K562 (cell line): ENCODE measurements around the gene RPP21. TPM values are rescaled to one million over a fixed set of nuclear protein-coding genes. Genes with fewer than 3 reads are reported as not detected.

Experiments
- CCAR2 ChIP-seq: fragments of 200-400 bp; formaldehyde crosslinking; IDR thresholded peaks from 2 replicates; pipeline ENCODE4 v1.6.1; 2017; ENCODE audit warnings: mild to moderate bottlenecking, low read depth, low read length
- CXXC5 ChIP-seq: fragments of 250-450 bp; sonication (Bioruptor Pico); IDR thresholded peaks from 2 replicates; pipeline ENCODE4 v1.8.0; 2022; ENCODE audit warnings: inconsistent platforms, mild to moderate bottlenecking, moderate library complexity
- EWSR1 ChIP-seq: fragments of 450-650 bp; IDR thresholded peaks from 2 replicates; pipeline ENCODE4 v1.6.1; 2018; ENCODE audit warnings: borderline replicate concordance, mild to moderate bottlenecking, low read depth, moderate library complexity; ENCODE audit not compliant: partially characterized antibody
- EZH2 ChIP-seq: IDR thresholded peaks from 2 replicates; pipeline ENCODE4 v1.6.1; 2012; ENCODE audit warnings: low read depth, mild to moderate bottlenecking, inconsistent platforms, low read length, borderline replicate concordance
- GATA2 ChIP-seq: sonication (generic); formaldehyde crosslinking; IDR thresholded peaks from 2 replicates; pipeline ENCODE4 v1.4.0; 2020; ENCODE audit warnings: mild to moderate bottlenecking, missing genetic modification reagents
- HDAC1 ChIP-seq, 2 experiments: fragments of 450-650 bp; IDR thresholded peaks; 2 replicates each; pipeline ENCODE4 v1.6.1; 2016 to 2017; ENCODE audit warnings: inconsistent platforms in 1 of 2, mild to moderate bottlenecking in 1 of 2, moderate library complexity in 1 of 2
- JUNB ChIP-seq: fragments of 450-650 bp; formaldehyde crosslinking; conservative IDR thresholded peaks from 2 replicates; pipeline ENCODE4 v1.4.0; 2020; ENCODE audit warnings: mild to moderate bottlenecking
- MXD1 ChIP-seq: fragments of 250-450 bp; sonication (Bioruptor Pico); IDR thresholded peaks from 2 replicates; pipeline ENCODE4 v1.8.0; 2021; ENCODE audit warnings: borderline replicate concordance, mild to moderate bottlenecking, moderate library complexity; ENCODE audit not compliant: poor library complexity, severe bottlenecking
- PKNOX1 ChIP-seq: fragments of 450-650 bp; IDR thresholded peaks from 2 replicates; pipeline ENCODE4 v1.6.1; 2016
- PRDM10 ChIP-seq: fragments of 450-650 bp; IDR thresholded peaks from 2 replicates; pipeline ENCODE4 v1.6.1; 2018; ENCODE audit not compliant: partially characterized antibody
- PRMT5 ChIP-seq: sonication (generic); formaldehyde crosslinking; IDR thresholded peaks from 2 replicates; pipeline ENCODE4 v1.5.0; 2020; ENCODE audit warnings: missing genetic modification reagents
- RBFOX2 ChIP-seq: fragments of 200-400 bp; formaldehyde crosslinking; IDR thresholded peaks from 2 replicates; pipeline ENCODE4 v1.6.1; 2017; ENCODE audit warnings: low read depth, mild to moderate bottlenecking, low read length, moderate library complexity
- SIRT6 ChIP-seq: IDR thresholded peaks from one replicate; pipeline ENCODE4 v1.6.1; 2012; ENCODE audit warnings: low read depth, mild to moderate bottlenecking, control low read depth, inconsistent platforms, low read length, moderate library complexity
- XRCC5 ChIP-seq: fragments of 200-400 bp; formaldehyde crosslinking; IDR thresholded peaks from 2 replicates; pipeline ENCODE4 v1.6.1; 2017; ENCODE audit warnings: low read depth, mild to moderate bottlenecking, low read length
- ZBTB7A ChIP-seq: IDR thresholded peaks from 2 replicates; pipeline ENCODE4 v1.6.1; 2011; ENCODE audit warnings: low read depth, mild to moderate bottlenecking, low read length, moderate library complexity, borderline replicate concordance; ENCODE audit not compliant: control insufficient read depth
- ZNF212 ChIP-seq: fragments of 450-650 bp; formaldehyde crosslinking; IDR thresholded peaks from 2 replicates; pipeline ENCODE4 v1.4.0; 2020; ENCODE audit warnings: mild to moderate bottlenecking
- ZNF592 ChIP-seq: fragments of 450-650 bp; IDR thresholded peaks from 2 replicates; pipeline ENCODE4 v1.6.1; 2017; ENCODE audit warnings: antibody characterized with exemption, mild to moderate bottlenecking
- ZNF740 ChIP-seq, 3 experiments: fragments of 200-800 bp in 1 of 3; sonication (Bioruptor generic) in 1 of 3; sonication (generic) in 1 of 3; formaldehyde crosslinking in 1 of 3; IDR thresholded peaks; 2 replicates each; pipeline versions ENCODE4 v1.6.1 to v1.8.0; 2016 to 2022; ENCODE audit warnings: mild to moderate bottlenecking in 2 of 3, missing compliant biosample characterization in 2 of 3, missing genetic modification characterization in 2 of 3, missing genetic modification reagents in 1 of 3
- polyA plus RNA-seq, 8 experiments: library from polyadenylated mRNA; depleted of rRNA in 4 of 8; stranded (reverse) in 5 of 8; unstranded in 3 of 8; fragments of >200 nt; fragmentation: Nextera tagmentation in 2 of 8; fragmentation: Illumina TruSeq in 1 of 8; extraction: Ambion mirVana in 2 of 8; extraction: Trizol in 1 of 8; gene quantifications; 2 replicates each; pipeline versions ENCODE4 v1.2.1 to v1.2.3, GENCODE V29; 2011 to 2014; ENCODE audit warnings: inconsistent platforms in 1 of 8, missing spikeins in 1 of 8
- total RNA-seq, 7 experiments: library from RNA; depleted of rRNA in 6 of 7; stranded (reverse); fragments of >200 nt in 6 of 7; fragmentation: Illumina TruSeq in 2 of 7; extraction: Trizol in 2 of 7; gene quantifications; 2 replicates each; pipeline versions ENCODE4 v1.2.1 to v1.2.3, GENCODE V29; 2011 to 2021; ENCODE audit warnings: low replicate concordance in 1 of 7

Gene RPP21
- total and polyA plus RNA-seq, 9 of the 15 experiments (the other 6 are each of a cell fraction or from before 2014, with no cell fraction given): 62.1 to 362 (median 166) TPM

GRCh38 chr6:30341218-30341617, 3.7 kb upstream of the RPP21 start (continued):
- no peak for TF ChIP-seq PRMT5 (CRISPR knock-in tag)
- TF ChIP-seq EWSR1: no peak
- no peak for TF ChIP-seq JUNB (CRISPR knock-in tag)
- no peak for TF ChIP-seq CXXC5 (CRISPR knock-in tag)
- no peak for TF ChIP-seq CCAR2
- no peak for TF ChIP-seq MXD1
- TF ChIP-seq RBFOX2: no peak
- no peak for TF ChIP-seq PRDM10
- TF ChIP-seq XRCC5: no peak
- TF ChIP-seq PKNOX1: peak; percentile 35
- TF ChIP-seq ZNF740 (CRISPR knock-in tag; IDR thresholded peaks at IDR 0.05): no peak
- TF ChIP-seq ZNF740 (tag; IDR thresholded peaks at IDR 0.05): no peak
- no peak for TF ChIP-seq HDAC1 (IDR thresholded peaks at IDR 0.05)
- TF ChIP-seq ZNF212 (CRISPR knock-in tag): no peak
- no peak for TF ChIP-seq ZBTB7A
- no peak for TF ChIP-seq EZH2
- TF ChIP-seq SIRT6: no peak
- no peak for TF ChIP-seq GATA2
- no peak for TF ChIP-seq ZNF592
